MM.1S (cell line): ENCODE results near the gene COX20.

Source experiments
- DNase-seq: peaks from one replicate; pipeline ENCODE4 v3.0.0-alpha.2; 2015
- H2AFZ ChIP-seq: fragments of 300-600 bp; sonication (generic); 2 replicates; pipeline ENCODE4 v1.6.0; 2016; ENCODE audit warnings: antibody characterized with exemption, low read length
- H3F3A ChIP-seq: fragments of 300-600 bp; sonication (generic); 2 replicates; pipeline ENCODE4 v1.6.1; 2016; ENCODE audit warnings: mild to moderate bottlenecking, antibody characterized with exemption, low read length, moderate library complexity, mixed read lengths; ENCODE audit not compliant: insufficient read depth
- H3K27ac ChIP-seq: fragments of 300-600 bp; sonication (generic); 2 replicates; pipeline ENCODE4 v1.5.1; 2016; ENCODE audit warnings: mild to moderate bottlenecking, low read length
- H3K27me3 ChIP-seq: fragments of 300-600 bp; sonication (generic); replicated peaks from 2 replicates; pipeline ENCODE4 v1.6.0; 2016; ENCODE audit warnings: low read length; ENCODE audit not compliant: insufficient read depth
- H3K36me3 ChIP-seq: fragments of 300-600 bp; sonication (generic); replicated peaks from 2 replicates; pipeline ENCODE4 v1.6.1; 2016; ENCODE audit warnings: mild to moderate bottlenecking, low read length, mixed read lengths; ENCODE audit not compliant: insufficient read depth
- H3K4me1 ChIP-seq: fragments of 300-600 bp; sonication (generic); 2 replicates; pipeline ENCODE4 v1.6.1; 2016; ENCODE audit warnings: low read length, mixed read lengths
- H3K4me2 ChIP-seq: fragments of 300-600 bp; sonication (generic); 2 replicates; pipeline ENCODE4 v1.6.0; 2016; ENCODE audit warnings: low read depth, low read length
- H3K4me3 ChIP-seq: fragments of 300-600 bp; sonication (generic); 2 replicates; pipeline ENCODE4 v1.5.1; 2016; ENCODE audit warnings: low read length, mixed read lengths
- H3K79me2 ChIP-seq: fragments of 300-600 bp; sonication (generic); 2 replicates; pipeline ENCODE4 v1.6.1; 2016; ENCODE audit warnings: mixed run types, low read length, mixed read lengths
- H3K9ac ChIP-seq: fragments of 300-600 bp; sonication (generic); 2 replicates; pipeline ENCODE4 v1.6.1; 2016; ENCODE audit warnings: low read length, mixed read lengths
- H3K9me2 ChIP-seq: fragments of 300-600 bp; sonication (generic); replicated peaks from 2 replicates; pipeline ENCODE4 v1.6.1; 2016; ENCODE audit warnings: mild to moderate bottlenecking, low read length, mixed read lengths; ENCODE audit not compliant: insufficient read depth
- H3K9me3 ChIP-seq: fragments of 300-600 bp; sonication (generic); replicated peaks from 2 replicates; pipeline ENCODE4 v1.6.1; 2016; ENCODE audit warnings: mild to moderate bottlenecking, low read length, mixed read lengths; ENCODE audit not compliant: insufficient read depth
- H4K20me1 ChIP-seq: fragments of 300-600 bp; sonication (generic); 2 replicates; pipeline ENCODE4 v1.6.1; 2016; ENCODE audit warnings: mild to moderate bottlenecking, low read length, moderate library complexity, mixed read lengths; ENCODE audit not compliant: insufficient read depth
- EZH2 ChIP-seq: fragments of 300-600 bp; sonication (generic); optimal IDR thresholded peaks from 2 replicates; pipeline ENCODE3; 2017; ENCODE audit warnings: low read depth, mild to moderate bottlenecking, antibody characterized with exemption, low read length, mixed read lengths
- EZH2phosphoT487 ChIP-seq: fragments of 300-600 bp; sonication (generic); IDR thresholded peaks from 2 replicates; pipeline ENCODE4 v1.6.1; 2018; ENCODE audit warnings: antibody characterized with exemption, low read length
- TF ChIP-seq, protein P1 (sequence below): fragments of 300-600 bp; sonication (generic); IDR thresholded peaks from 2 replicates; pipeline ENCODE4 v1.5.1; 2016; ENCODE audit warnings: antibody characterized with exemption, low read length, mixed read lengths

Gene COX20

DNA sequence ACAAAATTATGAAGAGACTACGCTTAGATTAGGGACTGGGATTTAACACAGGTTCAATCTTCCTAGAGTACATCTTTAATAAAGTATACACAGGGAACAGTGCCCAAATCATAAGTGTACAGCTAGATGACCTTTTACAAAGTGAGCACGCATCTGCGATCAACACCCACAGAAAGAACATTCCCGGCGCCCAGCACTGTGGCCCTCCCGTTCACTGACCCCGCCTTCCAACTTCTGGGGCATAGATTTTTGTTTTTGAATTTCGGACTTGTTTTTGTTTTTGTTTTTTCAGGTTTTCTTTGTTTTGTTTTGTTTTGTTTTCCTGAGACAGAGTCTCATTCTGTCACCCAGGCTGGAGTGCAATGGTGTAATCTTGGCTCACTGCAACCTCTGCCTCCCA, 30.6 kb upstream of the COX20 start:
- no peaks in the 10 kb centered on the region for H3K9me2 ChIP-seq
- no peak for DNase-seq
- no peak overlapping the region for H3K9ac ChIP-seq
- no peaks in the 10 kb centered on the region for H4K20me1 ChIP-seq
- H3K9me3 ChIP-seq, result no peaks in the 10 kb centered on the region
- H3F3A ChIP-seq, result no peaks in the 10 kb centered on the region
- H3K4me2 ChIP-seq, result no peak overlapping the region
- no peaks in the 10 kb centered on the region for H3K36me3 ChIP-seq
- H3K27me3 ChIP-seq, result no peaks in the 10 kb centered on the region
- H3K79me2 ChIP-seq, result no peaks in the 10 kb centered on the region
- H3K4me3 ChIP-seq, result no peak overlapping the region
- H2AFZ ChIP-seq, result no peak overlapping the region
- no peaks in the 10 kb centered on the region for H3K4me1 ChIP-seq
- TF ChIP-seq EZH2, result no peak
- no peak for TF ChIP-seq EZH2phosphoT487
- TF ChIP-seq, protein P1, sequence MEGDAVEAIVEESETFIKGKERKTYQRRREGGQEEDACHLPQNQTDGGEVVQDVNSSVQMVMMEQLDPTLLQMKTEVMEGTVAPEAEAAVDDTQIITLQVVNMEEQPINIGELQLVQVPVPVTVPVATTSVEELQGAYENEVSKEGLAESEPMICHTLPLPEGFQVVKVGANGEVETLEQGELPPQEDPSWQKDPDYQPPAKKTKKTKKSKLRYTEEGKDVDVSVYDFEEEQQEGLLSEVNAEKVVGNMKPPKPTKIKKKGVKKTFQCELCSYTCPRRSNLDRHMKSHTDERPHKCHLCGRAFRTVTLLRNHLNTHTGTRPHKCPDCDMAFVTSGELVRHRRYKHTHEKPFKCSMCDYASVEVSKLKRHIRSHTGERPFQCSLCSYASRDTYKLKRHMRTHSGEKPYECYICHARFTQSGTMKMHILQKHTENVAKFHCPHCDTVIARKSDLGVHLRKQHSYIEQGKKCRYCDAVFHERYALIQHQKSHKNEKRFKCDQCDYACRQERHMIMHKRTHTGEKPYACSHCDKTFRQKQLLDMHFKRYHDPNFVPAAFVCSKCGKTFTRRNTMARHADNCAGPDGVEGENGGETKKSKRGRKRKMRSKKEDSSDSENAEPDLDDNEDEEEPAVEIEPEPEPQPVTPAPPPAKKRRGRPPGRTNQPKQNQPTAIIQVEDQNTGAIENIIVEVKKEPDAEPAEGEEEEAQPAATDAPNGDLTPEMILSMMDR, result no peak
- H3K27ac ChIP-seq, result no peak overlapping the region

DNA sequence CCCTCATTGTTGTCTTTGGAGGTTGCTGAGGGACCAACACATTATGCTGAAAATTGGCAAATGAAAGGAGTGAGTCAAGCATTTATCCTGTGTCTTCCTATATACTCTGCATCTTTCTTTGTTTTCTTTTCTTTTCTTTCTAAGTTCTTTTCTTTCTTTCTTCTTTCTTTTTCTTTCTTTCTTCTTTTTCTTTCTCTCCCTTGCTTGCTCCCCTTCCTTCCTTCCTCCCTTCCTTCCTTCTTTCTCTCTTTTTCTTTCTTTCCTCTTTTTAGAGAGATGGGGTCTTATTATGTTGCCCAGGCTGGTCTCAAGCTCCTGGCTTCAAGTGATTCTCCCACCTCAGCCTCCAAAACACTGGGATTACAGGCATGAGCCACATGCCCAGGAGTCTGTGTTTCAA, 28.3 kb upstream of the COX20 start:
- Histone ChIP-seq H3K9me2 (no peaks in the 10 kb centered on the region), H3K27me3 (no peaks in the 10 kb centered on the region), H3K4me2 (no peak overlapping the region), H3K36me3 (no peaks in the 10 kb centered on the region), H3K27ac (no peak overlapping the region), H3F3A (no peaks in the 10 kb centered on the region), H3K4me1 (no peaks in the 10 kb centered on the region), H3K79me2 (no peaks in the 10 kb centered on the region), H4K20me1 (no peaks in the 10 kb centered on the region), H3K9me3 (no peaks in the 10 kb centered on the region), H2AFZ (no peak overlapping the region), H3K4me3 (no peak overlapping the region), H3K9ac (no peak overlapping the region)
- DNase-seq, result no peak
- TF ChIP-seq EZH2 (no peak), EZH2phosphoT487 (no peak)
- TF ChIP-seq, protein P1, result no peak

DNA sequence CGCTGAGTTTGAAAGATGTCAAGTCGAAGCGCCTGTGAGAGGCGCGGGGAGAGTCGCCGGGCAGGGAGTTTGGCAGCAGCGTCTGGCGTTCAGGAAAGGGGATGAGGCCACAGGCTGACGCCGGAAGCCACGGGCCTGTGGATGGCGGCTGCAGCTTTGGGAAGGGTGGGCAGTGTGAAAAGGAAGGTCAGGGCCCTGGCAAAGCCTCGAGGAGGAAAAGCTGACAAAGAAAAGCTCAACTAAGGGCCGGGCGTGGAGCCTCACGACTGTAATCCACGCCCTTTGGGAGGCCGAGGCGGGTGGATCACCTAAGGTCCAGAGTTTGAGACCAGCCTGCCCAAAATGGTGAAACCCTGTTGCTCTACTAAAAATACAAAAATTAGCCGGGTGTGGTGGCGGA, 25.2 kb upstream of the COX20 start:
- no peak overlapping the region for H3K9ac ChIP-seq
- no peaks in the 10 kb centered on the region for H3K36me3 ChIP-seq
- H2AFZ ChIP-seq, result no peak overlapping the region
- no peaks in the 10 kb centered on the region for H3K9me3 ChIP-seq
- H3K27me3 ChIP-seq, result no peaks in the 10 kb centered on the region
- no peaks in the 10 kb centered on the region for H3K79me2 ChIP-seq
- H3K9me2 ChIP-seq, result no peaks in the 10 kb centered on the region
- no peak overlapping the region for H3K4me3 ChIP-seq
- no peaks in the 10 kb centered on the region for H3F3A ChIP-seq
- H4K20me1 ChIP-seq, result no peaks in the 10 kb centered on the region
- DNase-seq, result no peak
- no peaks in the 10 kb centered on the region for H3K4me1 ChIP-seq
- no peak overlapping the region for H3K4me2 ChIP-seq
- TF ChIP-seq, protein P1, result no peak
- no peak for TF ChIP-seq EZH2phosphoT487
- no peak for TF ChIP-seq EZH2
- H3K27ac ChIP-seq, result no peak overlapping the region
